K562 treated with DMSO at 1 percent for 48 hours (cell line): ENCODE measurements around the gene TMEM9. TPM values are rescaled to one million over a fixed set of nuclear protein-coding genes. Genes with fewer than 3 reads are reported as not detected.

Source experiments
- total RNA-seq: library from RNA; unstranded; fragments of 300-600 nt; gene quantifications from 2 replicates; pipeline ENCODE4 v1.2.3, GENCODE V29; 2022; ENCODE audit warnings: low replicate concordance; ENCODE audit errors: extremely low read depth

The TMEM9 gene
- total RNA-seq = not detected in 2 replicates

GRCh38 chr1:201154389-201155165 is at the start of gene TMEM9:
Gene TMEM9, minus strand, starts transcription at chr1:201154474. Its CDS starts 551 bp downstream, at chr1:201153923.

GRCh38 chr1:201190624-201191051 is 36.4 kb upstream of the TMEM9 start, which contains the start of gene IGFN1:
Gene IGFN1, plus strand, starts transcription at chr1:201190824. Its CDS starts 2,470 bp downstream, at chr1:201193294.

GRCh38 chr1:201126832-201127754 is 27.2 kb downstream of the TMEM9 start, which contains the start of gene ASCL5:
Gene ASCL5, minus strand, starts transcription at chr1:201127184. Its CDS starts 11,812 bp downstream, at chr1:201115372.

GRCh38 chr1:201112173-201112731 is 42.0 kb downstream of the TMEM9 start, which contains the start of gene CACNA1S:
Gene CACNA1S, minus strand, starts transcription at chr1:201112426. Its CDS starts 87 bp downstream, at chr1:201112339.

Other genes with a start within 250 kb of the TMEM9 start
- not detected in 2 replicates for gene KIF21B, start 130.8 kb downstream of the TMEM9 start, total RNA-seq
- not detected in 2 replicates for gene CACNA1S, start 42.0 kb downstream of the TMEM9 start, total RNA-seq
- gene ASCL5, start 27.3 kb downstream of the TMEM9 start, total RNA-seq = not detected in 2 replicates
- not detected in 2 replicates for gene IGFN1, start 36.4 kb upstream of the TMEM9 start, total RNA-seq
- not detected in 2 replicates for gene PKP1, start 129.0 kb upstream of the TMEM9 start, total RNA-seq
- not detected in 2 replicates for gene TNNT2, start 223.2 kb upstream of the TMEM9 start, total RNA-seq
- not detected in 2 replicates for gene LAD1, start 244.8 kb upstream of the TMEM9 start, total RNA-seq